ENCODE results near the gene SPEG. TPM values are rescaled to one million over a fixed set of nuclear protein-coding genes. Genes with fewer than 3 reads are reported as not detected.

SPEG gene
- total RNA-seq, 3 donors from 2014 or later (not counting 1 experiment from before 2014, with no cell fraction given): 0.35 to 1.5 (median 1.2) TPM

- WGBS (ENCODE audit: insufficient coverage): 19% methylated on average over 98 of the region's 98 CpGs
- no peaks in the 10 kb centered on the region for H3K36me3 ChIP-seq (ENCODE audit: control insufficient read depth, insufficient read depth, low read length)
- no peak within 1 kb of the TSS for H3K27ac ChIP-seq (ENCODE audit: low read length)
- Mint-ChIP-seq H3K36me3 (no peaks in the 10 kb centered on the region), H3K4me3 (no peak within 1 kb of the TSS), H3K4me1 (peaks cover 0 to 6% of the 10 kb centered on the region in 2 donors), H3K9me3 (no peaks in the 10 kb centered on the region), H3K27me3 (ENCODE audit: low read depth in 2 of 2) (peaks cover 29 to 34% of the 10 kb centered on the region in 2 donors), H3K27ac (no peak within 1 kb of the TSS)
- H3K4me1 ChIP-seq (ENCODE audit: control insufficient read depth, insufficient read depth, low read length): no peaks in the 10 kb centered on the region
- no peak within 1 kb of the TSS for H3K4me3 ChIP-seq (ENCODE audit: low read length)
- peaks cover 5% of the 10 kb centered on the region for H3K27me3 ChIP-seq (ENCODE audit: control insufficient read depth, insufficient read depth, low read length)
- no peaks in the 10 kb centered on the region for H3K9me3 ChIP-seq (ENCODE audit: control insufficient read depth, insufficient read depth, low read length)
- ATAC-seq (no peak), DNase-seq (no peak)
- TF ChIP-seq CTCF (IDR thresholded peaks at IDR 0.05): no peak
- intact Hi-C loops (cut with micrococcal nuclease): no loop called here
Observed at GRCh38 chr2:219418155-219419011, 16.3 kb upstream of the SPEG start, which contains the start of gene DES. DES (plus strand) TSS chr2:219418377; CDS start chr2:219418463, 86 bp downstream.

GRCh38 chr2:219419012-219419324, 15.7 kb upstream of the SPEG start:
- no peak overlapping the region for H3K27ac ChIP-seq (ENCODE audit: low read length)
- H3K4me3 Mint-ChIP-seq: no peak overlapping the region
- no peak for DNase-seq
- H3K9me3 ChIP-seq (ENCODE audit: control insufficient read depth, insufficient read depth, low read length): no peaks in the 10 kb centered on the region
- no peaks in the 10 kb centered on the region for H3K36me3 ChIP-seq (ENCODE audit: control insufficient read depth, insufficient read depth, low read length)
- WGBS (ENCODE audit: insufficient coverage): 48% methylated on average over 12 of the region's 12 CpGs
- no peak for TF ChIP-seq CTCF (IDR thresholded peaks at IDR 0.05)
- no peaks in the 10 kb centered on the region for H3K4me1 ChIP-seq (ENCODE audit: control insufficient read depth, insufficient read depth, low read length)
- H3K27ac Mint-ChIP-seq: no peak overlapping the region
- no peak overlapping the region for H3K4me3 ChIP-seq (ENCODE audit: low read length)
- H3K4me1 Mint-ChIP-seq: peaks cover 0 to 6% of the 10 kb centered on the region in 2 donors
- no peaks in the 10 kb centered on the region for H3K36me3 Mint-ChIP-seq
- peaks cover 5% of the 10 kb centered on the region for H3K27me3 ChIP-seq (ENCODE audit: control insufficient read depth, insufficient read depth, low read length)
- no peaks in the 10 kb centered on the region for H3K9me3 Mint-ChIP-seq
- no peak for ATAC-seq
- intact Hi-C loops (cut with micrococcal nuclease): no loop called here
- peaks cover 23 to 31% of the 10 kb centered on the region in 2 donors for H3K27me3 Mint-ChIP-seq (ENCODE audit: low read depth in 2 of 2)

- no peak for TF ChIP-seq CTCF (IDR thresholded peaks at IDR 0.05)
- H3K36me3 ChIP-seq (ENCODE audit: control insufficient read depth, insufficient read depth, low read length): no peaks in the 10 kb centered on the region
- H3K9me3 ChIP-seq (ENCODE audit: control insufficient read depth, insufficient read depth, low read length): no peaks in the 10 kb centered on the region
- H3K27ac ChIP-seq (ENCODE audit: low read length): no peak overlapping the region
- Mint-ChIP-seq H3K27ac (no peak overlapping the region), H3K36me3 (no peaks in the 10 kb centered on the region), H3K4me1 (peaks cover 0 to 6% of the 10 kb centered on the region in 2 donors), H3K9me3 (no peaks in the 10 kb centered on the region), H3K27me3 (ENCODE audit: low read depth in 2 of 2) (peaks cover 23 to 35% of the 10 kb centered on the region in 2 donors), H3K4me3 (no peak overlapping the region)
- ATAC-seq (no peak), DNase-seq (no peak)
- intact Hi-C loops (cut with micrococcal nuclease): no loop called here
- no peaks in the 10 kb centered on the region for H3K4me1 ChIP-seq (ENCODE audit: control insufficient read depth, insufficient read depth, low read length)
- 79% methylated on average over 7 of the region's 9 CpGs for WGBS (ENCODE audit: insufficient coverage)
- H3K4me3 ChIP-seq (ENCODE audit: low read length): no peak overlapping the region
- peaks cover 5% of the 10 kb centered on the region for H3K27me3 ChIP-seq (ENCODE audit: control insufficient read depth, insufficient read depth, low read length)
Observed at GRCh38 chr2:219419331-219420197, 15.1 kb upstream of the SPEG start.
